ENCODE results near the gene GAK. TPM values are rescaled to one million over a fixed set of nuclear protein-coding genes. Genes with fewer than 3 reads are reported as not detected.

GAK gene
- polyA plus RNA-seq, 1 experiment = 17.0 TPM

- ChIA-PET POLR2A (no interaction called here), CTCF (no interaction called here)
- Histone ChIP-seq H3K9me3 (ENCODE audit: control insufficient read depth, insufficient read depth, low read length) (peaks cover 7% of the 10 kb centered on the region; the same call in 1 of the 2 replicates), H3K27me3 (ENCODE audit: control insufficient read depth, insufficient read depth, low read length) (no peaks in the 10 kb centered on the region), H3K27ac (ENCODE audit: low read depth, low read length) (no peak overlapping the region), H3K4me3 (ENCODE audit: low read depth, low read length) (no peak overlapping the region)
- no peak for DNase-seq (ENCODE audit: low read depth, low spot score)
- TF ChIP-seq CTCF (IDR thresholded peaks at IDR 0.05; ENCODE audit: low read depth, low read length) = no peak
These were observed 48.6 kb downstream of the GAK start for GRCh38 chr4:883377-884095.

GRCh38 chr4:882646-883045, 49.5 kb downstream of the GAK start:
- POLR2A ChIA-PET = no interaction called here
- Histone ChIP-seq H3K27ac (ENCODE audit: low read depth, low read length) (no peak overlapping the region), H3K4me3 (ENCODE audit: low read depth, low read length) (no peak overlapping the region), H3K9me3 (ENCODE audit: control insufficient read depth, insufficient read depth, low read length) (no peaks in the 10 kb centered on the region; the same call in 1 of the 2 replicates), H3K27me3 (ENCODE audit: control insufficient read depth, insufficient read depth, low read length) (no peaks in the 10 kb centered on the region)
- no peak for TF ChIP-seq CTCF (IDR thresholded peaks at IDR 0.05; ENCODE audit: low read depth, low read length)
- no peak for DNase-seq (ENCODE audit: low read depth, low spot score)
- CTCF ChIA-PET = no interaction called here

GRCh38 chr4:881709-882108, 50.4 kb downstream of the GAK start:
- DNase-seq (ENCODE audit: low read depth, low spot score) = no peak
- ChIA-PET CTCF (no interaction called here), POLR2A (no interaction called here)
- H3K27me3 ChIP-seq (ENCODE audit: control insufficient read depth, insufficient read depth, low read length) = no peaks in the 10 kb centered on the region
- H3K4me3 ChIP-seq (ENCODE audit: low read depth, low read length) = no peak overlapping the region
- H3K9me3 ChIP-seq (ENCODE audit: control insufficient read depth, insufficient read depth, low read length) = no peaks in the 10 kb centered on the region; the same call in 1 of the 2 replicates
- no peak for TF ChIP-seq CTCF (IDR thresholded peaks at IDR 0.05; ENCODE audit: low read depth, low read length)
- no peak overlapping the region for H3K27ac ChIP-seq (ENCODE audit: low read depth, low read length)

- no peaks in the 10 kb centered on the region; the same call in 1 of the 2 replicates for H3K9me3 ChIP-seq (ENCODE audit: control insufficient read depth, insufficient read depth, low read length)
- H3K27me3 ChIP-seq (ENCODE audit: control insufficient read depth, insufficient read depth, low read length) = no peaks in the 10 kb centered on the region
- no peak for DNase-seq (ENCODE audit: low read depth, low spot score)
- ChIA-PET POLR2A (no interaction called here), CTCF (interaction anchor here (0.6 kb wide), 1 partner anchor 95 kb away, joined by 7 read pairs; no protein-coding TSS in a partner anchor)
- no peak overlapping the region for H3K27ac ChIP-seq (ENCODE audit: low read depth, low read length)
- TF ChIP-seq CTCF (IDR thresholded peaks at IDR 0.05; ENCODE audit: low read depth, low read length) = no peak
- H3K4me3 ChIP-seq (ENCODE audit: low read depth, low read length) = no peak overlapping the region
These were observed 51.3 kb downstream of the GAK start for GRCh38 chr4:880684-881405.

- no peaks in the 10 kb centered on the region; the same call in 1 of the 2 replicates for H3K9me3 ChIP-seq (ENCODE audit: control insufficient read depth, insufficient read depth, low read length)
- H3K27ac ChIP-seq (ENCODE audit: low read depth, low read length) = no peak overlapping the region
- ChIA-PET POLR2A (no interaction called here), CTCF (no interaction called here)
- TF ChIP-seq CTCF (IDR thresholded peaks at IDR 0.05; ENCODE audit: low read depth, low read length) = no peak
- no peaks in the 10 kb centered on the region for H3K27me3 ChIP-seq (ENCODE audit: control insufficient read depth, insufficient read depth, low read length)
- no peak overlapping the region for H3K4me3 ChIP-seq (ENCODE audit: low read depth, low read length)
- DNase-seq (ENCODE audit: low read depth, low spot score) = no peak
These were observed 52.4 kb downstream of the GAK start for GRCh38 chr4:879729-880077.
